HEK293 (cell line): ENCODE data around the gene RBM4.

Experiments
- CTCF ChIA-PET: fragments of 350-600 bp; formaldehyde crosslinking; extraction: SDS; loops from one replicate; lab custom pipeline; 2021; ENCODE audit warnings: antibody characterized with exemption; lab: Yijun Ruan, JAX
- POLR2A ChIA-PET: fragments of 300-600 bp; formaldehyde crosslinking; extraction: SDS; loops from one replicate; lab custom pipeline; 2020; ENCODE audit warnings: antibody characterized with exemption, inconsistent platforms; lab: Yijun Ruan, JAX
- H3K27ac ChIP-seq: fragments of 200-500 bp; sonication (Bioruptor generic); 2 replicates; pipeline ENCODE4 v1.5.1; 2014; ENCODE audit warnings: low read depth, low read length, control low read depth, inconsistent platforms; ENCODE audit errors: extremely low read depth
- H3K36me3 ChIP-seq, 2 experiments: fragments of 200-500 bp in 1 of 2; sonication (Bioruptor generic) in 1 of 2; 1 replicate in 1 of 2; 2 replicates in 1 of 2; pipeline ENCODE4 v1.5.1; 2014 to 2017; ENCODE audit warnings: inconsistent platforms in 2 of 2, low read length in 2 of 2; ENCODE audit not compliant: control insufficient read depth in 2 of 2, insufficient read depth in 1 of 2
- H3K4me1 ChIP-seq: fragments of 200-500 bp; sonication (Bioruptor generic); 2 replicates; pipeline ENCODE4 v1.5.1; 2014; ENCODE audit warnings: mild to moderate bottlenecking, low read length, inconsistent platforms; ENCODE audit not compliant: control insufficient read depth, insufficient read depth
- H3K4me3 ChIP-seq: 2 replicates; pipeline ENCODE4 v1.5.1; 2011; ENCODE audit warnings: low read depth, mild to moderate bottlenecking, control low read depth, low read length, moderate library complexity
- H3K9me3 ChIP-seq: fragments of 200-500 bp; sonication (Bioruptor generic); 2 replicates; pipeline ENCODE4 v1.5.1; 2014; ENCODE audit warnings: low read depth, low read length, inconsistent platforms; ENCODE audit not compliant: control insufficient read depth, insufficient read depth
- GLIS2 ChIP-seq: fragments of 450-650 bp; formaldehyde crosslinking; IDR thresholded peaks from 2 replicates; pipeline ENCODE4 v1.5.1; 2016; ENCODE audit warnings: missing biosample characterization, missing genetic modification characterization
- IKZF3 ChIP-seq: fragments of 450-650 bp; IDR thresholded peaks from 2 replicates; pipeline ENCODE4 v1.5.0; 2018; ENCODE audit warnings: missing biosample characterization, mild to moderate bottlenecking, missing genetic modification characterization, moderate library complexity
- PRDM10 ChIP-seq: fragments of 450-650 bp; formaldehyde crosslinking; IDR thresholded peaks from 2 replicates; pipeline ENCODE4 v1.5.1; 2016; ENCODE audit warnings: missing biosample characterization, missing genetic modification characterization
- REPIN1 ChIP-seq: fragments of 450-650 bp; formaldehyde crosslinking; IDR thresholded peaks from 2 replicates; pipeline ENCODE4 v1.5.1; 2017; ENCODE audit warnings: missing biosample characterization, missing genetic modification characterization, low read depth
- REST ChIP-seq: fragments of 450-650 bp; formaldehyde crosslinking; IDR thresholded peaks from 2 replicates; pipeline ENCODE4 v1.5.1; 2016; ENCODE audit warnings: missing biosample characterization, missing genetic modification characterization
- ZNF112 ChIP-seq: fragments of 450-650 bp; formaldehyde crosslinking; IDR thresholded peaks from 2 replicates; pipeline ENCODE4 v1.5.0; 2017; ENCODE audit warnings: missing biosample characterization, missing genetic modification characterization
- ZNF26 ChIP-seq: fragments of 450-650 bp; formaldehyde crosslinking; IDR thresholded peaks from 2 replicates; pipeline ENCODE4 v1.5.1; 2016; ENCODE audit warnings: missing biosample characterization, missing genetic modification characterization
- ZNF354C ChIP-seq: fragments of 450-650 bp; formaldehyde crosslinking; IDR thresholded peaks from 2 replicates; pipeline ENCODE4 v1.5.1; 2016; ENCODE audit warnings: missing biosample characterization, missing genetic modification characterization, low read depth, borderline replicate concordance
- ZNF501 ChIP-seq: fragments of 450-650 bp; formaldehyde crosslinking; IDR thresholded peaks from 2 replicates; pipeline ENCODE4 v1.5.1; 2016; ENCODE audit warnings: missing biosample characterization, missing genetic modification characterization
- ZNF558 ChIP-seq: fragments of 450-650 bp; formaldehyde crosslinking; IDR thresholded peaks from 2 replicates; pipeline ENCODE4 v1.5.1; 2016; ENCODE audit warnings: missing biosample characterization, missing genetic modification characterization
- ZNF580 ChIP-seq: fragments of 450-650 bp; formaldehyde crosslinking; IDR thresholded peaks from 2 replicates; pipeline ENCODE4 v1.5.1; 2016; ENCODE audit warnings: missing biosample characterization, missing genetic modification characterization
- ZNF610 ChIP-seq: fragments of 450-650 bp; formaldehyde crosslinking; IDR thresholded peaks from 2 replicates; pipeline ENCODE4 v1.5.1; 2016; ENCODE audit warnings: missing biosample characterization, missing genetic modification characterization, borderline replicate concordance
- ZNF658 ChIP-seq: fragments of 450-650 bp; formaldehyde crosslinking; IDR thresholded peaks from 2 replicates; pipeline ENCODE4; 2016; ENCODE audit warnings: missing biosample characterization, missing genetic modification characterization
- ZNF660 ChIP-seq: fragments of 450-650 bp; IDR thresholded peaks from 2 replicates; pipeline ENCODE4 v1.5.1; 2018; ENCODE audit warnings: missing biosample characterization, mild to moderate bottlenecking, missing genetic modification characterization
- ZNF791 ChIP-seq: fragments of 450-650 bp; formaldehyde crosslinking; IDR thresholded peaks from 2 replicates; pipeline ENCODE4 v1.5.1; 2016; ENCODE audit warnings: missing biosample characterization, missing genetic modification characterization
- ZSCAN23 ChIP-seq: fragments of 450-650 bp; formaldehyde crosslinking; IDR thresholded peaks from 2 replicates; pipeline ENCODE4 v1.5.1; 2016; ENCODE audit warnings: missing biosample characterization, missing genetic modification characterization
- TF ChIP-seq, protein P1 (sequence below): fragments of 450-650 bp; formaldehyde crosslinking; conservative IDR thresholded peaks from 2 replicates; pipeline ENCODE4 v1.5.1; 2016; ENCODE audit warnings: low read depth, missing biosample characterization, missing genetic modification characterization
- TF ChIP-seq, protein P2 (sequence below): fragments of 450-650 bp; formaldehyde crosslinking; IDR thresholded peaks from 2 replicates; pipeline ENCODE4 v1.5.1; 2016; ENCODE audit warnings: missing biosample characterization, missing genetic modification characterization
- TF ChIP-seq, protein P3 (sequence below): fragments of 450-650 bp; formaldehyde crosslinking; IDR thresholded peaks from 2 replicates; pipeline ENCODE4 v1.5.1; 2016; ENCODE audit warnings: missing biosample characterization, missing genetic modification characterization

The RBM4 gene

GRCh38 chr11:66688561-66689534 is 50.3 kb downstream of the RBM4 start:
- Histone ChIP-seq H3K36me3 (peaks cover 0 to 88% of the 10 kb centered on the region in 2 experiments; a peak in 1 of 3 replicates), H3K4me1 (no peaks in the 10 kb centered on the region), H3K4me3 (no peak overlapping the region), H3K27ac (no peak overlapping the region), H3K9me3 (no peaks in the 10 kb centered on the region)
- CTCF ChIA-PET, result interaction anchor here (0.5 to 1.8 kb wide), 5 partner anchors 10 to 909 kb away, joined by 3 to 7 read pairs (median 3); partner anchors contain the start of gene SLC29A2
- POLR2A ChIA-PET, result interaction anchor here (0.6 to 0.9 kb wide), 3 partner anchors 33 to 222 kb away, joined by 3 read pairs; partner anchors contain the start of gene RCE1
- TF ChIP-seq ZNF26 (no peak), ZNF501 (no peak), ZNF354C (tag by site-specific recombination) (no peak), ZNF580 (tag by site-specific recombination) (no peak), ZNF112 (no peak), PRDM10 (no peak), ZNF658 (tag by site-specific recombination) (no peak), ZNF610 (no peak), IKZF3 (no peak), REPIN1 (no peak), GLIS2 (tag by site-specific recombination) (no peak), ZNF558 (tag by site-specific recombination) (no peak), REST (tag by site-specific recombination) (no peak), ZSCAN23 (no peak), ZNF660 (tag by site-specific recombination) (no peak), ZNF791 (tag by site-specific recombination) (no peak)
- TF ChIP-seq, protein P1, sequence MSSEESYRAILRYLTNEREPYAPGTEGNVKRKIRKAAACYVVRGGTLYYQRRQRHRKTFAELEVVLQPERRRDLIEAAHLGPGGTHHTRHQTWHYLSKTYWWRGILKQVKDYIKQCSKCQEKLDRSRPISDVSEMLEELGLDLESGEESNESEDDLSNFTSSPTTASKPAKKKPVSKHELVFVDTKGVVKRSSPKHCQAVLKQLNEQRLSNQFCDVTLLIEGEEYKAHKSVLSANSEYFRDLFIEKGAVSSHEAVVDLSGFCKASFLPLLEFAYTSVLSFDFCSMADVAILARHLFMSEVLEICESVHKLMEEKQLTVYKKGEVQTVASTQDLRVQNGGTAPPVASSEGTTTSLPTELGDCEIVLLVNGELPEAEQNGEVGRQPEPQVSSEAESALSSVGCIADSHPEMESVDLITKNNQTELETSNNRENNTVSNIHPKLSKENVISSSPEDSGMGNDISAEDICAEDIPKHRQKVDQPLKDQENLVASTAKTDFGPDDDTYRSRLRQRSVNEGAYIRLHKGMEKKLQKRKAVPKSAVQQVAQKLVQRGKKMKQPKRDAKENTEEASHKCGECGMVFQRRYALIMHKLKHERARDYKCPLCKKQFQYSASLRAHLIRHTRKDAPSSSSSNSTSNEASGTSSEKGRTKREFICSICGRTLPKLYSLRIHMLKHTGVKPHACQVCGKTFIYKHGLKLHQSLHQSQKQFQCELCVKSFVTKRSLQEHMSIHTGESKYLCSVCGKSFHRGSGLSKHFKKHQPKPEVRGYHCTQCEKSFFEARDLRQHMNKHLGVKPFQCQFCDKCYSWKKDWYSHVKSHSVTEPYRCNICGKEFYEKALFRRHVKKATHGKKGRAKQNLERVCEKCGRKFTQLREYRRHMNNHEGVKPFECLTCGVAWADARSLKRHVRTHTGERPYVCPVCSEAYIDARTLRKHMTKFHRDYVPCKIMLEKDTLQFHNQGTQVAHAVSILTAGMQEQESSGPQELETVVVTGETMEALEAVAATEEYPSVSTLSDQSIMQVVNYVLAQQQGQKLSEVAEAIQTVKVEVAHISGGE (tag by site-specific recombination), result no peak
- TF ChIP-seq, protein P2, sequence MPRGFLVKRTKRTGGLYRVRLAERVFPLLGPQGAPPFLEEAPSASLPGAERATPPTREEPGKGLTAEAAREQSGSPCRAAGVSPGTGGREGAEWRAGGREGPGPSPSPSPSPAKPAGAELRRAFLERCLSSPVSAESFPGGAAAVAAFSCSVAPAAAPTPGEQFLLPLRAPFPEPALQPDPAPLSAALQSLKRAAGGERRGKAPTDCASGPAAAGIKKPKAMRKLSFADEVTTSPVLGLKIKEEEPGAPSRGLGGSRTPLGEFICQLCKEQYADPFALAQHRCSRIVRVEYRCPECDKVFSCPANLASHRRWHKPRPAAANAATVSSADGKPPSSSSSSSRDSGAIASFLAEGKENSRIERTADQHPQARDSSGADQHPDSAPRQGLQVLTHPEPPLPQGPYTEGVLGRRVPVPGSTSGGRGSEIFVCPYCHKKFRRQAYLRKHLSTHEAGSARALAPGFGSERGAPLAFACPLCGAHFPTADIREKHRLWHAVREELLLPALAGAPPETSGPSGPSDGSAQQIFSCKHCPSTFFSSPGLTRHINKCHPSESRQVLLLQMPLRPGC (tag by site-specific recombination), result no peak
- TF ChIP-seq, protein P3, sequence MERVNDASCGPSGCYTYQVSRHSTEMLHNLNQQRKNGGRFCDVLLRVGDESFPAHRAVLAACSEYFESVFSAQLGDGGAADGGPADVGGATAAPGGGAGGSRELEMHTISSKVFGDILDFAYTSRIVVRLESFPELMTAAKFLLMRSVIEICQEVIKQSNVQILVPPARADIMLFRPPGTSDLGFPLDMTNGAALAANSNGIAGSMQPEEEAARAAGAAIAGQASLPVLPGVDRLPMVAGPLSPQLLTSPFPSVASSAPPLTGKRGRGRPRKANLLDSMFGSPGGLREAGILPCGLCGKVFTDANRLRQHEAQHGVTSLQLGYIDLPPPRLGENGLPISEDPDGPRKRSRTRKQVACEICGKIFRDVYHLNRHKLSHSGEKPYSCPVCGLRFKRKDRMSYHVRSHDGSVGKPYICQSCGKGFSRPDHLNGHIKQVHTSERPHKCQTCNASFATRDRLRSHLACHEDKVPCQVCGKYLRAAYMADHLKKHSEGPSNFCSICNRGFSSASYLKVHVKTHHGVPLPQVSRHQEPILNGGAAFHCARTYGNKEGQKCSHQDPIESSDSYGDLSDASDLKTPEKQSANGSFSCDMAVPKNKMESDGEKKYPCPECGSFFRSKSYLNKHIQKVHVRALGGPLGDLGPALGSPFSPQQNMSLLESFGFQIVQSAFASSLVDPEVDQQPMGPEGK (tag by site-specific recombination), result no peak
